K562 (cell line): ENCODE data around the gene DCAF4. TPM values are rescaled to one million over a fixed set of nuclear protein-coding genes. Genes with fewer than 3 reads are reported as not detected.

Experiments
- ATAC-seq: fragments of 200-7000 bp; cut with Tn5 transposase; 3 replicates; pipeline ENCODE4 v1.9.1; 2020; ENCODE audit warnings: moderate library complexity
- BruUV-seq: library from RNA; stranded (reverse); fragments of 400-500 nt; replicated peaks from 2 replicates; lab custom pipeline; 2021; lab: Mats Ljungman, UMichigan
- CTCF ChIA-PET: fragments of 300-600 bp; formaldehyde crosslinking; extraction: SDS; loops from one replicate; lab custom pipeline; 2021; ENCODE audit warnings: low intra/inter-chr PET ratio; lab: Yijun Ruan, JAX
- POLR2A ChIA-PET: fragments of 300-600, 350-650 bp; sonication (Branson Sonifier 250); formaldehyde crosslinking; extraction: SDS; loops from one replicate; lab custom pipeline; 2021; ENCODE audit warnings: antibody characterized with exemption, inconsistent platforms; lab: Yijun Ruan, JAX
- DNase-seq, 4 experiments: peaks; one replicate each; pipeline versions ENCODE4 v3.0.0 to v3.0.0-alpha.2; 2011 to 2018; ENCODE audit warnings: low spot score in 3 of 4, mixed read lengths in 3 of 4; ENCODE audit errors: extremely low read depth in 1 of 4
- FAIRE-seq: peaks from 2 replicates; lab custom pipeline; 2011; peaks lifted over from hg19 to GRCh38; lab: Jason Lieb, UNC
- H2AFZ ChIP-seq: 2 replicates; pipeline ENCODE4 v1.6.0; 2011; ENCODE audit warnings: low read depth, low read length, control low read depth, inconsistent platforms
- H3K27ac ChIP-seq: fragments of 200-600 bp; 3 replicates; pipeline ENCODE4 v1.8.0; 2011; ENCODE audit warnings: low read depth, mild to moderate bottlenecking, control low read depth, inconsistent platforms, low read length, moderate library complexity, mixed read lengths; ENCODE audit errors: extremely low read depth
- H3K27me3 ChIP-seq, 2 experiments: fragments of 300-600 bp in 1 of 2; 2 replicates in 1 of 2; 3 replicates in 1 of 2; pipeline versions ENCODE4 v1.6.0 to v1.8.0; 2011; ENCODE audit warnings: inconsistent platforms in 2 of 2, low read length in 2 of 2, mild to moderate bottlenecking in 1 of 2, mixed read lengths in 1 of 2, moderate library complexity in 1 of 2; ENCODE audit not compliant: control insufficient read depth in 2 of 2, insufficient read depth in 2 of 2
- H3K36me3 ChIP-seq: fragments of 300-600 bp; 3 replicates; pipeline ENCODE4 v1.8.0; 2011; ENCODE audit warnings: mild to moderate bottlenecking, low read length, inconsistent platforms; ENCODE audit not compliant: control insufficient read depth, insufficient read depth
- H3K4me1 ChIP-seq, 2 experiments: fragments of 200-600 bp in 1 of 2; replicated peaks in 1 of 2; 2 replicates in 1 of 2; 3 replicates in 1 of 2; pipeline versions ENCODE4 v1.5.1 to v1.8.0; 2011; ENCODE audit warnings: inconsistent platforms in 2 of 2, low read length in 2 of 2, mild to moderate bottlenecking in 1 of 2, mixed read lengths in 1 of 2, moderate library complexity in 1 of 2; ENCODE audit not compliant: control insufficient read depth in 2 of 2, insufficient read depth in 2 of 2
- H3K4me2 ChIP-seq: 2 replicates; pipeline ENCODE4 v1.6.1; 2011; ENCODE audit warnings: low read length, control low read depth, inconsistent platforms, mixed read lengths; ENCODE audit not compliant: insufficient read depth
- H3K4me3 ChIP-seq: fragments of 200-600 bp; sonication (generic), shearing (Covaris generic); 2 replicates; pipeline ENCODE4 v1.5.1; 2016; ENCODE audit warnings: control low read depth, inconsistent platforms
- H3K79me2 ChIP-seq: fragments of 200-600 bp; 3 replicates; pipeline ENCODE4 v1.8.0; 2011; ENCODE audit warnings: low read length, inconsistent platforms; ENCODE audit not compliant: control insufficient read depth, insufficient read depth
- H3K9ac ChIP-seq, 2 experiments: 2 replicates each; pipeline versions ENCODE4 v1.6.0 to v1.6.1; 2011; ENCODE audit warnings: low read depth in 2 of 2, low read length in 2 of 2, control low read depth in 1 of 2, inconsistent platforms in 1 of 2, mild to moderate bottlenecking in 1 of 2, mixed read lengths in 1 of 2; ENCODE audit not compliant: insufficient read depth in 1 of 2
- H3K9me1 ChIP-seq: one replicate; pipeline ENCODE4 v1.6.0; 2011; ENCODE audit warnings: inconsistent platforms, mild to moderate bottlenecking, low read length, moderate library complexity; ENCODE audit not compliant: control insufficient read depth, insufficient read depth
- H3K9me3 ChIP-seq: replicated peaks from 2 replicates; pipeline ENCODE4 v1.5.1; 2011; ENCODE audit warnings: low read depth, low read length, inconsistent platforms; ENCODE audit not compliant: control insufficient read depth, insufficient read depth
- H4K20me1 ChIP-seq: replicated peaks from 2 replicates; pipeline ENCODE4 v1.6.1; 2011; ENCODE audit warnings: low read length, inconsistent platforms, mixed read lengths; ENCODE audit not compliant: control insufficient read depth, insufficient read depth
- CBFB ChIP-seq: sonication (generic); formaldehyde crosslinking; IDR thresholded peaks from 2 replicates; pipeline ENCODE4 v1.4.0; 2020; ENCODE audit warnings: mild to moderate bottlenecking, missing genetic modification reagents
- HSF4 ChIP-seq: fragments of 250-450 bp; sonication (Bioruptor Pico); IDR thresholded peaks from 2 replicates; pipeline ENCODE4 v2.1.2; 2022; ENCODE audit warnings: mild to moderate bottlenecking, moderate library complexity, borderline replicate concordance
- KAT7 ChIP-seq: sonication (generic); formaldehyde crosslinking; IDR thresholded peaks from 2 replicates; pipeline ENCODE4 v1.8.0; 2022; ENCODE audit warnings: missing genetic modification reagents, mild to moderate bottlenecking, borderline replicate concordance
- MAX ChIP-seq: sonication (generic); formaldehyde crosslinking; IDR thresholded peaks from 2 replicates; pipeline ENCODE4 v1.9.0; 2022; ENCODE audit warnings: mild to moderate bottlenecking, missing genetic modification reagents
- MIER1 ChIP-seq: fragments of 450-650 bp; IDR thresholded peaks from 2 replicates; pipeline ENCODE4 v1.6.1; 2016; ENCODE audit warnings: antibody characterized with exemption, mild to moderate bottlenecking, low read depth
- PRMT5 ChIP-seq: sonication (generic); formaldehyde crosslinking; IDR thresholded peaks from 2 replicates; pipeline ENCODE4 v1.5.0; 2020; ENCODE audit warnings: missing genetic modification reagents
- TBL1XR1 ChIP-seq, 2 experiments: IDR thresholded peaks; 2 replicates each; pipeline ENCODE4 v1.6.1; 2012; ENCODE audit warnings: improper control_type of control experiment in 2 of 2, low read length in 2 of 2, mild to moderate bottlenecking in 1 of 2
- TBP ChIP-seq: optimal IDR thresholded peaks from 2 replicates; pipeline ENCODE3; 2011; ENCODE audit warnings: low read depth, low read length, improper control_type of control experiment
- ZNF143 ChIP-seq: sonication (generic); formaldehyde crosslinking; IDR thresholded peaks from 2 replicates; pipeline ENCODE4 v1.9.0; 2022; ENCODE audit warnings: mild to moderate bottlenecking, missing genetic modification reagents
- WGBS: fragments of 100-300 bp; shearing (Covaris generic); methylation state at CpG from one replicate; pipeline ENCODE4 v1.1.6; 2016; ENCODE audit warnings: low coverage, mixed read lengths; ENCODE audit not compliant: insufficient coverage; ENCODE audit errors: missing lambda C conversion rate; 5-methylcytosine and 5-hydroxymethylcytosine counted together
- in situ Hi-C: fragments of 300-500 bp; cut with MboI; formaldehyde crosslinking; loops from 4 replicates; pipeline ENCODE4 v1.15.0; 2018; ENCODE audit warnings: inconsistent platforms, mixed read lengths
- intact Hi-C: fragments of 100-400 bp; cut with micrococcal nuclease; formaldehyde crosslinking; loops from 2 replicates; pipeline ENCODE4 v1.14.2; 2022
- polyA plus RNA-seq, 8 experiments: library from polyadenylated mRNA; depleted of rRNA in 4 of 8; stranded (reverse) in 5 of 8; unstranded in 3 of 8; fragments of >200 nt; fragmentation: Nextera tagmentation in 2 of 8; fragmentation: Illumina TruSeq in 1 of 8; extraction: Ambion mirVana in 2 of 8; extraction: Trizol in 1 of 8; gene quantifications; 2 replicates each; pipeline versions ENCODE4 v1.2.1 to v1.2.3, GENCODE V29; 2011 to 2014; ENCODE audit warnings: inconsistent platforms in 1 of 8, missing spikeins in 1 of 8
- total RNA-seq, 7 experiments: library from RNA; depleted of rRNA in 6 of 7; stranded (reverse); fragments of >200 nt in 6 of 7; fragmentation: Illumina TruSeq in 2 of 7; extraction: Trizol in 2 of 7; gene quantifications; 2 replicates each; pipeline versions ENCODE4 v1.2.1 to v1.2.3, GENCODE V29; 2011 to 2021; ENCODE audit warnings: low replicate concordance in 1 of 7
- TF ChIP-seq, protein P1 (sequence below), 2 experiments: fragments of 450-650 bp in 1 of 2; IDR thresholded peaks; 2 replicates each; pipeline ENCODE4 v1.6.1; 2011 to 2017; ENCODE audit warnings: low read depth in 2 of 2, antibody characterized with exemption in 1 of 2, borderline replicate concordance in 1 of 2, low read length in 1 of 2, mild to moderate bottlenecking in 1 of 2, mixed read lengths in 1 of 2; ENCODE audit not compliant: control insufficient read depth in 1 of 2
- TF ChIP-seq, protein P2 (sequence below): sonication (generic); formaldehyde crosslinking; IDR thresholded peaks from 2 replicates; pipeline ENCODE4 v1.8.0; 2022; ENCODE audit warnings: mild to moderate bottlenecking, low read depth, missing genetic modification reagents
- TF ChIP-seq, protein P3 (sequence below): IDR thresholded peaks from 2 replicates; pipeline ENCODE4 v1.6.1; 2011; ENCODE audit not compliant: insufficient read length; ENCODE audit errors: extremely low read depth
- TF ChIP-seq, protein P4 (sequence below): IDR thresholded peaks from 3 replicates; pipeline ENCODE4 v1.6.1; 2011; ENCODE audit warnings: borderline replicate concordance, mild to moderate bottlenecking; ENCODE audit not compliant: insufficient read length, insufficient read depth

Gene DCAF4
- total and polyA plus RNA-seq, 9 of the 15 experiments (the other 6 are each of a cell fraction or from before 2014, with no cell fraction given) = 2.7 to 49.2 (median 22.9) TPM

DNA sequence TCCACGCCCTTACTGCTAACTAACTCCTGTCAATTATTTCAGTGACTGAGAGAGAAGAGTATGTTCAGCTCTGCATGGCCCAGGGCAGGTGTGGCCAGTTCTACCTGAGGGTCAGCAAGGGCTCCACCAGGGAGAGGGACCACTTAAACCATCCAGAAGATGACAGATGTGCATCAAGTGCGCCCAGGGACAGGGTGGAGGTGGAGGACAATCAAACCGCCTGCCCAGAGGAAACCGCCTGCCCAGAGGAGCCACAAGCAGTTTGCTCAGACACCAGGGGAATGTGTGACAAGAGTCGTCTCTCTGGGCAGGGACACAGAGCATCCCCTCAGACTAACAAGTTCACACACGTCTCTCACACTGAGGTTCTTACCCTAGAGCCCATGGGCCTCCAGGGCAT, 46.8 kb upstream of the DCAF4 start:
- Histone ChIP-seq H3K9me3 (no peaks in the 10 kb centered on the region), H3K9me1 (no peaks in the 10 kb centered on the region), H3K27ac (no peak overlapping the region), H3K79me2 (no peaks in the 10 kb centered on the region), H3K27me3 (no peaks in the 10 kb centered on the region), H4K20me1 (no peaks in the 10 kb centered on the region), H3K4me3 (no peak overlapping the region), H3K4me2 (no peak overlapping the region), H3K9ac (no peak overlapping the region), H3K36me3 (no peaks in the 10 kb centered on the region), H2AFZ (no peak overlapping the region), H3K4me1 (peaks cover 0 to 6% of the 10 kb centered on the region in 2 experiments; a peak in 3 of 5 replicates)
- BruUV-seq = no TSS peak
- 54% methylated on average over 3 of the region's 6 CpGs for WGBS
- ChIA-PET CTCF (no interaction called here), POLR2A (no interaction called here)
- DNase-seq = no peak
- no peak for ATAC-seq
- FAIRE-seq = no peak
- in situ Hi-C loops (no loop called here), intact Hi-C loops (no loop called here)
- TF ChIP-seq KAT7 (no peak), TBL1XR1 (IDR thresholded peaks at IDR 0.05; ENCODE audit: low read length in 2 of 2) (no peak), TBP (no peak), CBFB (CRISPR knock-in tag) (no peak), MIER1 (no peak), HSF4 (CRISPR knock-in tag) (no peak), PRMT5 (no peak), MAX (CRISPR knock-in tag) (no peak), ZNF143 (CRISPR knock-in tag) (no peak)
- TF ChIP-seq, protein P1, sequence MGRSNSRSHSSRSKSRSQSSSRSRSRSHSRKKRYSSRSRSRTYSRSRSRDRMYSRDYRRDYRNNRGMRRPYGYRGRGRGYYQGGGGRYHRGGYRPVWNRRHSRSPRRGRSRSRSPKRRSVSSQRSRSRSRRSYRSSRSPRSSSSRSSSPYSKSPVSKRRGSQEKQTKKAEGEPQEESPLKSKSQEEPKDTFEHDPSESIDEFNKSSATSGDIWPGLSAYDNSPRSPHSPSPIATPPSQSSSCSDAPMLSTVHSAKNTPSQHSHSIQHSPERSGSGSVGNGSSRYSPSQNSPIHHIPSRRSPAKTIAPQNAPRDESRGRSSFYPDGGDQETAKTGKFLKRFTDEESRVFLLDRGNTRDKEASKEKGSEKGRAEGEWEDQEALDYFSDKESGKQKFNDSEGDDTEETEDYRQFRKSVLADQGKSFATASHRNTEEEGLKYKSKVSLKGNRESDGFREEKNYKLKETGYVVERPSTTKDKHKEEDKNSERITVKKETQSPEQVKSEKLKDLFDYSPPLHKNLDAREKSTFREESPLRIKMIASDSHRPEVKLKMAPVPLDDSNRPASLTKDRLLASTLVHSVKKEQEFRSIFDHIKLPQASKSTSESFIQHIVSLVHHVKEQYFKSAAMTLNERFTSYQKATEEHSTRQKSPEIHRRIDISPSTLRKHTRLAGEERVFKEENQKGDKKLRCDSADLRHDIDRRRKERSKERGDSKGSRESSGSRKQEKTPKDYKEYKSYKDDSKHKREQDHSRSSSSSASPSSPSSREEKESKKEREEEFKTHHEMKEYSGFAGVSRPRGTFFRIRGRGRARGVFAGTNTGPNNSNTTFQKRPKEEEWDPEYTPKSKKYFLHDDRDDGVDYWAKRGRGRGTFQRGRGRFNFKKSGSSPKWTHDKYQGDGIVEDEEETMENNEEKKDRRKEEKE (IDR thresholded peaks at IDR 0.05; ENCODE audit: borderline replicate concordance in 1 of 2, control insufficient read depth in 1 of 2, low read depth in 2 of 2, low read length in 1 of 2) = no peak
- TF ChIP-seq, protein P2, sequence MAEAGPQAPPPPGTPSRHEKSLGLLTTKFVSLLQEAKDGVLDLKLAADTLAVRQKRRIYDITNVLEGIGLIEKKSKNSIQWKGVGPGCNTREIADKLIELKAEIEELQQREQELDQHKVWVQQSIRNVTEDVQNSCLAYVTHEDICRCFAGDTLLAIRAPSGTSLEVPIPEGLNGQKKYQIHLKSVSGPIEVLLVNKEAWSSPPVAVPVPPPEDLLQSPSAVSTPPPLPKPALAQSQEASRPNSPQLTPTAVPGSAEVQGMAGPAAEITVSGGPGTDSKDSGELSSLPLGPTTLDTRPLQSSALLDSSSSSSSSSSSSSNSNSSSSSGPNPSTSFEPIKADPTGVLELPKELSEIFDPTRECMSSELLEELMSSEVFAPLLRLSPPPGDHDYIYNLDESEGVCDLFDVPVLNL (CRISPR knock-in tag) = no peak
- TF ChIP-seq, protein P3, sequence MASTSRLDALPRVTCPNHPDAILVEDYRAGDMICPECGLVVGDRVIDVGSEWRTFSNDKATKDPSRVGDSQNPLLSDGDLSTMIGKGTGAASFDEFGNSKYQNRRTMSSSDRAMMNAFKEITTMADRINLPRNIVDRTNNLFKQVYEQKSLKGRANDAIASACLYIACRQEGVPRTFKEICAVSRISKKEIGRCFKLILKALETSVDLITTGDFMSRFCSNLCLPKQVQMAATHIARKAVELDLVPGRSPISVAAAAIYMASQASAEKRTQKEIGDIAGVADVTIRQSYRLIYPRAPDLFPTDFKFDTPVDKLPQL = no peak
- TF ChIP-seq, protein P4, sequence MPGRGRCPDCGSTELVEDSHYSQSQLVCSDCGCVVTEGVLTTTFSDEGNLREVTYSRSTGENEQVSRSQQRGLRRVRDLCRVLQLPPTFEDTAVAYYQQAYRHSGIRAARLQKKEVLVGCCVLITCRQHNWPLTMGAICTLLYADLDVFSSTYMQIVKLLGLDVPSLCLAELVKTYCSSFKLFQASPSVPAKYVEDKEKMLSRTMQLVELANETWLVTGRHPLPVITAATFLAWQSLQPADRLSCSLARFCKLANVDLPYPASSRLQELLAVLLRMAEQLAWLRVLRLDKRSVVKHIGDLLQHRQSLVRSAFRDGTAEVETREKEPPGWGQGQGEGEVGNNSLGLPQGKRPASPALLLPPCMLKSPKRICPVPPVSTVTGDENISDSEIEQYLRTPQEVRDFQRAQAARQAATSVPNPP = no peak
